Breast epithelium (tissue), 4 donors: ENCODE measurements around the gene ATRNL1. TPM values are rescaled to one million over a fixed set of nuclear protein-coding genes. Genes with fewer than 3 reads are reported as not detected.
"Not testable (repeated sequence)": the region's sequence is repeated elsewhere in the genome, so short reads cannot be mapped to it uniquely, and the experiment has no call there.

Experiments used
- DNase-seq, 2 donors: peaks; one replicate each; pipeline ENCODE4 v3.0.0-alpha.2; 2019; ENCODE audit warnings: low spot score in 2 of 2
- H3K27ac ChIP-seq, 2 donors: fragments of 200-600 bp; sonication (generic) in 1 of 2; one replicate each; pipeline ENCODE4 v1.5.1; 2016 to 2019; ENCODE audit warnings: mild to moderate bottlenecking in 1 of 2
- H3K27me3 ChIP-seq, 2 donors: fragments of 200-600 bp; sonication (generic) in 1 of 2; one replicate each; pipeline versions ENCODE4 v1.5.1 to v1.6.0; 2017 to 2019; ENCODE audit warnings: control low read depth in 1 of 2, mild to moderate bottlenecking in 1 of 2
- H3K36me3 ChIP-seq: fragments of 200-600 bp; one replicate; pipeline ENCODE4 v1.5.1; 2019
- H3K4me1 ChIP-seq, 2 donors: fragments of 200-600 bp; sonication (generic); one replicate each; pipeline ENCODE4 v1.5.1; 2016 to 2019; ENCODE audit warnings: control low read depth in 1 of 2
- H3K4me3 ChIP-seq, 3 donors: fragments of 200-600 bp; sonication (generic); 1 replicate in 2 of 3; 2 replicates in 1 of 3; pipeline ENCODE4 v1.5.1; 2016 to 2019; ENCODE audit warnings: mild to moderate bottlenecking in 3 of 3, moderate library complexity in 2 of 3
- H3K9me3 ChIP-seq, 2 donors: fragments of 200-600 bp; sonication (generic) in 1 of 2; one replicate each; pipeline ENCODE4 v1.5.1; 2016 to 2019; ENCODE audit warnings: control low read depth in 1 of 2
- CTCF ChIP-seq, 3 donors: fragments of 450-650 bp; IDR thresholded peaks; one replicate each; pipeline ENCODE4 v1.5.1; 2016 to 2017; ENCODE audit warnings: antibody characterized with exemption in 3 of 3, mild to moderate bottlenecking in 3 of 3, moderate library complexity in 3 of 3
- POLR2A ChIP-seq: fragments of 450-650 bp; IDR thresholded peaks from one replicate; pipeline ENCODE4 v1.6.1; 2016; ENCODE audit warnings: antibody characterized with exemption, mild to moderate bottlenecking, moderate library complexity
- POLR2AphosphoS5 ChIP-seq, 3 donors: sonication (generic); formaldehyde crosslinking; IDR thresholded peaks; one replicate each; pipeline ENCODE4 v1.6.1; 2017; ENCODE audit warnings: antibody characterized with exemption in 3 of 3
- intact Hi-C: fragments of 100-400 bp; cut with DNase I; formaldehyde crosslinking; loops from one replicate; pipeline ENCODE4 v1.15.1; 2023; ENCODE audit warnings: low total_unique reads
- total RNA-seq, 3 donors: library from RNA; depleted of rRNA; stranded (reverse); fragments of >200 nt; gene quantifications; one replicate each; pipeline ENCODE4 v1.1.0, GENCODE V29; 2016

ATRNL1 gene
- total RNA-seq, 3 donors from 2014 or later: 0.16 to 11.4 (median 2.9) TPM

DNA sequence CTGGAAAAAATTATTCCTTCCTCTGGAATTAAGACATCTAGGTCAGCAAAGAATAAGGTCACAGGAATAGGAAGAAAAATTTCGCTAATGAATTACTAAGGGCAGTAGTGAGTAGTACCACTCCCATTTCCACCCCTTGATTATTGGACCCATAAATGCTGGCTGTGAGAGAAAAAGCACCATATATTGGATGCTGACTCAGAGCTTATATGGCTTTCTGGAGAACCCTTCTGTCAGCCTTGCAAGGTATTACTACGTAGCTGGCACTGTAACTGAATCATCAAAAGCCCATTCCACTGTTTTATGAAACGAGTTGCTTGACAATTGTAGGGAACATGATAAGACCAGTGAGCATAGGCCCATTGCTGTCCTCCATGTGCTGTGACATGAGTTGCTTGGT, 179.3 kb downstream of the ATRNL1 start:
- Histone ChIP-seq H3K9me3 (no peaks in the 10 kb centered on the region), H3K27ac (no peak overlapping the region), H3K36me3 (no peaks in the 10 kb centered on the region), H3K4me1 (no peaks in the 10 kb centered on the region), H3K27me3 (no peaks in the 10 kb centered on the region), H3K4me3 (no peak overlapping the region)
- TF ChIP-seq CTCF (IDR thresholded peaks at IDR 0.05) (no peak), POLR2AphosphoS5 (IDR thresholded peaks at IDR 0.05) (no peak), POLR2A (no peak)
- intact Hi-C loops: no loop called here
- no peak for DNase-seq

DNA sequence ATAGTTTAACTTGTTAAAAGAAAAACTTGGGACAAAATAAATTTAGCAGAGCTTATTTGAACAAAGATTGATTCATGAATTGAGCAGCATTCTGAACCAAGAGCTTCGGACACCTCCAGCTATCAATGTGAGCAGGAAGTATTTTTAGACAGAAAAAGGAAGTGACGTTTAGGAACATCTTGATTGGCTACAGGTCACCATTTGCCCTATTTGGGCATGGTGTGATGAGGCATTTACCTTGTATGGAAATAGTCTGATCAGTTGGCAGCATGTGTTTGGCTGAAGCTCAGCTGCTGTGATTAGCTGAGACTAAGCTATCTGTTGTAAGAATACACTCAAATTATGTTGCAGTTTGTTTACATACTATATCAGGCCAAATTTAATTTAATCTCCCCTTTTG, 185.1 kb downstream of the ATRNL1 start:
- intact Hi-C loops: no loop called here
- H3K27ac ChIP-seq: no peak overlapping the region
- no peaks in the 10 kb centered on the region for H3K36me3 ChIP-seq
- no peak overlapping the region for H3K4me3 ChIP-seq
- no peaks in the 10 kb centered on the region for H3K27me3 ChIP-seq
- H3K9me3 ChIP-seq: no peaks in the 10 kb centered on the region
- no peak for DNase-seq
- H3K4me1 ChIP-seq: no peaks in the 10 kb centered on the region
- TF ChIP-seq CTCF (IDR thresholded peaks at IDR 0.05) (no peak), POLR2A (no peak), POLR2AphosphoS5 (IDR thresholded peaks at IDR 0.05) (no peak)

DNA sequence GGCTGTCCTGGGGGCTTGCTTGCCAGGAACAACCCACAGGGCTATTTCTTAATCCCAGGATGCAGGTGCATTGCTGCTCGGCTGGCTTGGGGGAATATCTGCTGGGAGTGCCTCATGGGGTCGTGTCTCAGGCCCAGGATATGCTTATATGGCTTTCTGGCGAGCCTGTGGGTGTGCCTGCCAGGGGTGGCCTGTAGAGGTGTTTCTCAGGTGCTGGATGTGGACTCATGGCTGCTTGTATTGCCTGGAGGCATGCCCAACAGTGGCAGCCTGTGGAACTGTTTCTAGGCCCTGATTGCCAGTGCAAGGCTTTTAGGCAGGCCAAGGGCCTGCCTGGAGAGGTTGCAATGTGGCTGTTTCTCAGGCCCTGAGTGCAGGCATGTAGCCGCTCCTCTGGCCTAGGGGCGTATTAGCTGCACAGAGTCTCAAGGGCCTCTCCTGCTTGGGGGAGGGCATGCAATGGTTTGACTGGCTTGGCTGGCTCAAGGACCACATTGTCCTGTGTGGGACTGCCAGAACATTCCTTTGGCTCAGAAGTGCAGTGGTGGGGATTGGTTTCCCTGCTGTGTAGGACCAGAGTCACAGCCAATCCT, 202.1 kb downstream of the ATRNL1 start:
- TF ChIP-seq CTCF (IDR thresholded peaks at IDR 0.05) (no peak), POLR2A (no peak), POLR2AphosphoS5 (IDR thresholded peaks at IDR 0.05) (no peak)
- H3K4me1 ChIP-seq: no peaks in the 10 kb centered on the region
- H3K27me3 ChIP-seq: no peaks in the 10 kb centered on the region
- intact Hi-C loops: no loop called here
- H3K36me3 ChIP-seq: no peaks in the 10 kb centered on the region
- no peak for DNase-seq
- no peak overlapping the region for H3K27ac ChIP-seq
- H3K4me3 ChIP-seq: no peak overlapping the region
- peaks cover 5 to 20% of the 10 kb centered on the region in 2 donors for H3K9me3 ChIP-seq

DNA sequence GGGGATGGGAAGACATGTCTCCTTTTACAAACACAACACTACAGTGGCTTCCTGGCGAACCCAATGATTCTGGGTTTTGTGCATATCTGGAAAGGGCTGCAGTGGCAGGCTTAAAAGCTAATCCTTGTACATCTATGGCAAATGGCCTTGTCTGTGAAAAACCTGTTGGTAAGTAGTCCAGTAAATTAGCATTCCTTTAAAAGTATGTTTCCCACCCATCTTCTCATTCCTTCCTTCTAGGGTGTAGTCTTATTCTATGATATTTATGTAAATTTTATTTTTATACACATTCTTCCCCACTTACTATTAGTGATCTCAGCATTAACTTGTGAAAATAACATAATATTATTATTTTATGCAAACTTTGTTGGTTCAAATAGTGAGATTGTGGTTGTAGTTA, 206.9 kb downstream of the ATRNL1 start:
- H3K27ac ChIP-seq: no peak overlapping the region
- H3K27me3 ChIP-seq: no peaks in the 10 kb centered on the region
- no peaks in the 10 kb centered on the region for H3K4me1 ChIP-seq
- H3K9me3 ChIP-seq: peaks cover 0 to 5% of the 10 kb centered on the region in 2 donors
- intact Hi-C loops: no loop called here
- DNase-seq: no peak
- no peak for TF ChIP-seq POLR2AphosphoS5 (IDR thresholded peaks at IDR 0.05)
- no peak for TF ChIP-seq POLR2A
- TF ChIP-seq CTCF (IDR thresholded peaks at IDR 0.05): no peak
- no peak overlapping the region for H3K4me3 ChIP-seq
- no peaks in the 10 kb centered on the region for H3K36me3 ChIP-seq

DNA sequence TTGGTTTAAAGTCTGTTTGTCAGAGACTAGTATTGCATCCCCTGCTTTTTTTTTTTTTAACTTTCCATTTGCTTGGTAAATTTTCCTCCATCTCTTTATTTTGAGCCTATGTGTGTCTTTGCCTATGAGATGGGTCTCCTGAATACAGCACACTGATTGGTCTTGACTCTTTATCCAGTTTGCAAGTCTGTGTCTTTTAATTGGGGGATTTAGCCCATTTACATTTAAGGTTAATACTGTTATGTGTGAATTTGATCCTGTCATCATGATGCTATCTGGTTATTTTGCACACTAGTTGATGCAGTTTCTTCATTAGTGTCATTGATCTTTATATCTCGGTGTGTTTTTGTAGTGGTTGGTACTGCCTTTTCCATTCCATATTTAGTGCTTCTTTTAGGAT, 226.5 kb downstream of the ATRNL1 start:
- DNase-seq, H3K4me3 ChIP-seq, H3K36me3 ChIP-seq, H3K27me3 ChIP-seq, H3K27ac ChIP-seq, H3K9me3 ChIP-seq, H3K4me1 ChIP-seq, intact Hi-C loops: not testable (repeated sequence)

DNA sequence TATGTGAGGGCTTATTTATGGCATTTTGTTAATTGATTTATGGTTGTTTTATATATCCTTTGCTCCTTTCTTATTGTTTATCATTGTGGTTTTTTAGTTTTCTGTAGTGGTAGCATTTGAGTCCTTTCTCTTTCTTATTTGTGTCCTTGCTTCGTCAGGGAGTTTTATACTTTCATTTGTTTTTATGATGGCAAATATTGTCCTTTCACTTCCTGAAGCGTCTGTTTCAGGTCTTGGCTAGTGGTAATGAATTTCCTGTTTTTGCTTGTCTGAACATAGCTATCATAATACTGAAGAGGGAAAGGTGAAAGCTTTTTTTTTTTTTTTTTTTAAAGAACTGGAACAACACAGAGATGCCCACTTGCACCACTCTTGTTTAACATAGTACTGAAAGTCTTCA, 228.2 kb downstream of the ATRNL1 start:
- intact Hi-C loops: no loop called here
- Histone ChIP-seq H3K4me3 (no peak overlapping the region), H3K36me3 (no peaks in the 10 kb centered on the region), H3K27ac (no peak overlapping the region), H3K4me1 (no peaks in the 10 kb centered on the region), H3K9me3 (peaks cover 0 to 5% of the 10 kb centered on the region in 2 donors), H3K27me3 (no peaks in the 10 kb centered on the region)
- no peak for DNase-seq
- TF ChIP-seq POLR2A (no peak), CTCF (IDR thresholded peaks at IDR 0.05) (no peak), POLR2AphosphoS5 (IDR thresholded peaks at IDR 0.05) (no peak)
